GM12875 (cell line): ENCODE data around the gene STAT3.

ENCODE experiments used
- H3K4me3 ChIP-seq: one replicate; pipeline ENCODE4 v1.5.1; 2011; ENCODE audit warnings: low read depth, low read length, control low read depth
- CTCF ChIP-seq: IDR thresholded peaks from 2 replicates; pipeline ENCODE4 v1.5.1; 2011; ENCODE audit warnings: low read depth, mild to moderate bottlenecking, control low read depth, inconsistent platforms, low read length, moderate library complexity, borderline replicate concordance; ENCODE audit not compliant: insufficient read depth

The STAT3 gene

GRCh38 chr17:42413464-42414040, 25.3 kb upstream of the STAT3 start:
- H3K4me3 ChIP-seq, result no peak overlapping the region
- TF ChIP-seq CTCF, result no peak

- TF ChIP-seq CTCF, result no peak
- no peak overlapping the region for H3K4me3 ChIP-seq
Measured at GRCh38 chr17:42411905-42412679, 23.9 kb upstream of the STAT3 start.

GRCh38 chr17:42411361-42411760, 23.1 kb upstream of the STAT3 start:
- H3K4me3 ChIP-seq, result no peak overlapping the region
- TF ChIP-seq CTCF, result no peak

- no peak for TF ChIP-seq CTCF
- no peak overlapping the region for H3K4me3 ChIP-seq
Measured at GRCh38 chr17:42410319-42410685, 22.1 kb upstream of the STAT3 start.

- no peak overlapping the region for H3K4me3 ChIP-seq
- no peak for TF ChIP-seq CTCF
Measured at GRCh38 chr17:42409523-42410318, 21.5 kb upstream of the STAT3 start.

- H3K4me3 ChIP-seq, result no peak overlapping the region
- no peak for TF ChIP-seq CTCF
Measured at GRCh38 chr17:42408061-42408460, 19.8 kb upstream of the STAT3 start.
